Activated CD4-positive, alpha-beta T cell treated with anti-CD3 and anti-CD28 coated beads, Interleukin-10, Interleukin-2, amounts not matched to agents 100 ng/mL and 50 ng/mL, durations not matched to agents 16 hours and 8 hours (primary cell): ENCODE results near the gene HDAC10.

Source experiments
- DNase-seq: peaks from one replicate; pipeline ENCODE4 v3.0.0-alpha.2; 2020

HDAC10 gene

GRCh38 chr22:50269573-50269969, 18.5 kb upstream of the HDAC10 start:
- DNase-seq = no peak

GRCh38 chr22:50268655-50269113, 17.6 kb upstream of the HDAC10 start:
- DNase-seq = no peak

- peak; percentile 65 for DNase-seq
Observed at GRCh38 chr22:50267591-50268390, 16.7 kb upstream of the HDAC10 start.

- DNase-seq = no peak
Observed at GRCh38 chr22:50266994-50267393, 15.9 kb upstream of the HDAC10 start.

- no peak for DNase-seq
Observed at GRCh38 chr22:50264946-50265669, 14.0 kb upstream of the HDAC10 start.

- no peak for DNase-seq
Observed at GRCh38 chr22:50264104-50264745, 13.2 kb upstream of the HDAC10 start.

- DNase-seq = no peak
Observed at GRCh38 chr22:50262973-50263617, 12.0 kb upstream of the HDAC10 start.

- peak; percentile 23 for DNase-seq
Observed at GRCh38 chr22:50262460-50262911, 11.4 kb upstream of the HDAC10 start.

GRCh38 chr22:50261615-50262459, 10.8 kb upstream of the HDAC10 start, which contains the start of gene MAPK12:
Gene MAPK12, minus strand, starts transcription at chr22:50261683. Its CDS starts 174 bp downstream, at chr22:50261509.
- DNase-seq = peak; percentile 37

GRCh38 chr22:50260801-50261614, 9.9 kb upstream of the HDAC10 start:
- DNase-seq = peak; percentile 63

GRCh38 chr22:50260434-50260800, 9.4 kb upstream of the HDAC10 start:
- DNase-seq = no peak

GRCh38 chr22:50259302-50259701, 8.2 kb upstream of the HDAC10 start:
- DNase-seq = no peak

- no peak for DNase-seq
Observed at GRCh38 chr22:50258361-50259292, 7.6 kb upstream of the HDAC10 start.

- DNase-seq = no peak
Observed at GRCh38 chr22:50257451-50258360, 6.6 kb upstream of the HDAC10 start.

- DNase-seq = no peak
Observed at GRCh38 chr22:50257041-50257440, 6.0 kb upstream of the HDAC10 start.

GRCh38 chr22:50256258-50256862, 5.3 kb upstream of the HDAC10 start:
- DNase-seq = no peak

- DNase-seq = no peak
Observed at GRCh38 chr22:50255607-50256006, 4.5 kb upstream of the HDAC10 start.

- no peak for DNase-seq
Observed at GRCh38 chr22:50255099-50255498, 4.0 kb upstream of the HDAC10 start.
